OCI-LY3 (cell line): ENCODE results near the gene TMEM171.

ENCODE experiments used
- H2AFZ ChIP-seq: fragments of 200-600, 300-600 bp; shearing (Covaris generic); 2 replicates; pipeline ENCODE4 v1.6.0; 2014; ENCODE audit warnings: antibody characterized with exemption, low read depth, low read length
- H3K27ac ChIP-seq: fragments of 200-600, 300-600 bp; sonication (generic); 2 replicates; pipeline ENCODE4 v1.5.1; 2014; ENCODE audit warnings: mild to moderate bottlenecking, low read length, moderate library complexity, mixed read lengths
- H3K27me3 ChIP-seq: fragments of 200-600, 300-600 bp; sonication (generic); 2 replicates; pipeline ENCODE4 v1.6.1; 2014; ENCODE audit warnings: low read depth, low read length, mixed read lengths
- H3K36me3 ChIP-seq: fragments of 200-600, 300-600 bp; sonication (generic); replicated peaks from 2 replicates; pipeline ENCODE3; 2014; ENCODE audit warnings: low read depth, low read length, mixed read lengths
- H3K4me1 ChIP-seq: fragments of 300-600, 200-600 bp; sonication (generic); 2 replicates; pipeline ENCODE4 v1.6.1; 2014; ENCODE audit warnings: low read length, mixed read lengths
- H3K4me2 ChIP-seq: fragments of 200-600, 300-600 bp; sonication (generic); 2 replicates; pipeline ENCODE4 v1.6.1; 2014; ENCODE audit warnings: low read length, mixed read lengths
- H3K4me3 ChIP-seq: fragments of 300-600, 200-600 bp; sonication (generic); 2 replicates; pipeline ENCODE4 v1.5.1; 2014; ENCODE audit warnings: antibody characterized with exemption, mild to moderate bottlenecking, low read length, moderate library complexity
- H3K79me2 ChIP-seq: fragments of 300-600, 200-600 bp; shearing (Covaris generic); 2 replicates; pipeline ENCODE4 v1.6.1; 2014; ENCODE audit warnings: mild to moderate bottlenecking, low read length, mixed read lengths
- H3K9ac ChIP-seq: fragments of 300-600, 200-600 bp; shearing (Covaris generic); 2 replicates; pipeline ENCODE4 v1.6.0; 2014; ENCODE audit warnings: mild to moderate bottlenecking, low read length, moderate library complexity
- H3K9me3 ChIP-seq: fragments of 200-600, 300-600 bp; shearing (Covaris generic); 2 replicates; pipeline ENCODE4 v1.6.1; 2014; ENCODE audit warnings: low read length, mixed read lengths; ENCODE audit not compliant: insufficient read depth
- H4K20me1 ChIP-seq: fragments of 200-600, 300-600 bp; sonication (generic); 2 replicates; pipeline ENCODE4 v1.6.1; 2016; ENCODE audit warnings: low read length, mixed read lengths; ENCODE audit not compliant: insufficient read depth
- CTCF ChIP-seq: fragments of 200-600, 300-600 bp; sonication (generic); IDR thresholded peaks from 2 replicates; pipeline ENCODE4 v1.5.1; 2014; ENCODE audit warnings: antibody characterized with exemption, low read length, low read depth
- EZH2phosphoT487 ChIP-seq: fragments of 200-600 bp; shearing (Covaris generic); IDR thresholded peaks from 2 replicates; pipeline ENCODE4 v1.6.1; 2018; ENCODE audit warnings: antibody characterized with exemption, mixed run types, low read depth

Gene TMEM171

GRCh38 chr5:73151766-73152410 lies 31.5 kb downstream of the TMEM171 start:
- Histone ChIP-seq H3K4me3 (no peak overlapping the region), H4K20me1 (peaks cover 30% of the 10 kb centered on the region; the same call in 1 of the 2 replicates), H3K9ac (no peak overlapping the region), H3K9me3 (no peaks in the 10 kb centered on the region), H3K79me2 (no peaks in the 10 kb centered on the region), H3K27me3 (peaks cover 84% of the 10 kb centered on the region), H2AFZ (no peak overlapping the region), H3K4me2 (no peak overlapping the region), H3K27ac (no peak overlapping the region), H3K36me3 (no peaks in the 10 kb centered on the region), H3K4me1 (peaks cover 25% of the 10 kb centered on the region)
- TF ChIP-seq CTCF (no peak), EZH2phosphoT487 (no peak)

GRCh38 chr5:73152411-73153388 lies 32.3 kb downstream of the TMEM171 start:
- Histone ChIP-seq H2AFZ (no peak overlapping the region), H4K20me1 (peaks cover 36% of the 10 kb centered on the region; the same call in 1 of the 2 replicates)

GRCh38 chr5:73153513-73153912 lies 33.1 kb downstream of the TMEM171 start:
- peaks cover 44% of the 10 kb centered on the region for H4K20me1 ChIP-seq
- no peak overlapping the region for H3K27ac ChIP-seq
- no peak for TF ChIP-seq EZH2phosphoT487
- no peak for TF ChIP-seq CTCF

More at GRCh38 chr5:73152411-73153388, 32.3 kb downstream of the TMEM171 start:
- Histone ChIP-seq H3K9ac (no peak overlapping the region), H3K27ac (no peak overlapping the region), H3K4me3 (peak overlapping the region; percentile 55), H3K36me3 (no peaks in the 10 kb centered on the region), H3K9me3 (no peaks in the 10 kb centered on the region), H3K79me2 (no peaks in the 10 kb centered on the region), H3K4me2 (peak overlapping the region; percentile 80), H3K27me3 (peaks cover 85% of the 10 kb centered on the region), H3K4me1 (peaks cover 26% of the 10 kb centered on the region)
- peak; percentile 40 for TF ChIP-seq CTCF
- no peak for TF ChIP-seq EZH2phosphoT487

More at GRCh38 chr5:73153513-73153912, 33.1 kb downstream of the TMEM171 start:
- no peaks in the 10 kb centered on the region for H3K9me3 ChIP-seq
- H3K4me3 ChIP-seq = peak overlapping the region; percentile 55
- H3K4me2 ChIP-seq = peak overlapping the region; percentile 80
- H3K27me3 ChIP-seq = peaks cover 87% of the 10 kb centered on the region
- no peak overlapping the region for H2AFZ ChIP-seq
- H3K4me1 ChIP-seq = peaks cover 34% of the 10 kb centered on the region
- H3K9ac ChIP-seq = no peak overlapping the region
- no peaks in the 10 kb centered on the region for H3K79me2 ChIP-seq
- no peaks in the 10 kb centered on the region for H3K36me3 ChIP-seq
